AG09309 (cell line): ENCODE measurements around the gene EMX1.

Experiments
- DNase-seq: peaks from one replicate; pipeline ENCODE4 v3.0.0-alpha.2; 2010; ENCODE audit warnings: low read depth
- H3K4me3 ChIP-seq: 2 replicates; pipeline ENCODE4 v1.5.1; 2011; ENCODE audit warnings: mild to moderate bottlenecking, low read depth, low read length, moderate library complexity; ENCODE audit not compliant: control insufficient read depth
- CTCF ChIP-seq: IDR thresholded peaks from 2 replicates; pipeline ENCODE4 v1.5.1; 2011; ENCODE audit warnings: mild to moderate bottlenecking, low read depth, low read length, inconsistent platforms; ENCODE audit not compliant: insufficient read depth, control insufficient read depth; ENCODE audit errors: missing control alignments

EMX1 gene

GRCh38 chr2:72972352-72973136, 55.2 kb downstream of the EMX1 start:
- no peak overlapping the region for H3K4me3 ChIP-seq
- DNase-seq = no peak
- no peak for TF ChIP-seq CTCF

- TF ChIP-seq CTCF = no peak
- no peak overlapping the region for H3K4me3 ChIP-seq
These were observed 55.8 kb downstream of the EMX1 start for GRCh38 chr2:72973137-72973535.

GRCh38 chr2:72973566-72974435, 56.5 kb downstream of the EMX1 start:
- DNase-seq = no peak
- no peak overlapping the region for H3K4me3 ChIP-seq
- TF ChIP-seq CTCF = peak; percentile 91

More at GRCh38 chr2:72973137-72973535, 55.8 kb downstream of the EMX1 start:
- no peak for DNase-seq

- H3K4me3 ChIP-seq = no peak overlapping the region
- DNase-seq = no peak
- TF ChIP-seq CTCF = no peak
These were observed 57.1 kb downstream of the EMX1 start for GRCh38 chr2:72974436-72974754.

GRCh38 chr2:72975017-72975416, 57.7 kb downstream of the EMX1 start:
- TF ChIP-seq CTCF = no peak
- no peak overlapping the region for H3K4me3 ChIP-seq
- DNase-seq = no peak

GRCh38 chr2:72979896-72980295, 62.6 kb downstream of the EMX1 start:
- H3K4me3 ChIP-seq = no peak overlapping the region
- no peak for TF ChIP-seq CTCF
- DNase-seq = no peak
